Measurements from ENCODE around the gene SYNGAP1.

- TF ChIP-seq POLR2A (IDR thresholded peaks at IDR 0.05) (no peak), CTCF (IDR thresholded peaks at IDR 0.05) (no peak)
Observed at GRCh38 chr6:33445119-33445603, 25.3 kb downstream of the SYNGAP1 start.
